Psoas muscle (tissue), 8 donors: Measurements from ENCODE around the gene GPC6. TPM values are rescaled to one million over a fixed set of nuclear protein-coding genes. Genes with fewer than 3 reads are reported as not detected.

Source experiments
- ATAC-seq, 4 donors: fragments of 200-7000 bp; cut with Tn5 transposase; one replicate each; pipeline ENCODE4 v1.9.1; 2020; ENCODE audit warnings: moderate library complexity in 3 of 4, mild to moderate bottlenecking in 2 of 4
- DNase-seq, 2 donors: peaks; one replicate each; pipeline ENCODE4 v3.0.0-alpha.2; 2020
- H3K27ac ChIP-seq: fragments of 200-600 bp; one replicate; pipeline ENCODE4 v1.8.0; 2022
- H3K27me3 ChIP-seq, 3 donors: fragments of 200-600 bp in 1 of 3; one replicate each; pipeline versions ENCODE4 v1.6.1 to v1.8.0; 2013 to 2022; ENCODE audit warnings: low read length in 2 of 3, mild to moderate bottlenecking in 2 of 3, moderate library complexity in 1 of 3; ENCODE audit not compliant: insufficient read depth in 3 of 3
- H3K36me3 ChIP-seq, 2 donors: fragments of 200-600 bp in 1 of 2; one replicate each; pipeline versions ENCODE4 v1.6.1 to v1.8.0; 2013 to 2022; ENCODE audit warnings: low read depth in 1 of 2, mild to moderate bottlenecking in 1 of 2, moderate library complexity in 1 of 2; ENCODE audit not compliant: insufficient read depth in 1 of 2
- H3K4me1 ChIP-seq: fragments of 200-600 bp; one replicate; pipeline ENCODE4 v1.8.0; 2022
- H3K4me3 ChIP-seq: fragments of 200-600 bp; one replicate; pipeline ENCODE4 v1.8.0; 2022; ENCODE audit warnings: mild to moderate bottlenecking
- H3K9me3 ChIP-seq: fragments of 200-600 bp; one replicate; pipeline ENCODE4 v1.8.0; 2022
- CTCF ChIP-seq: fragments of 200-600 bp; IDR thresholded peaks from one replicate; pipeline ENCODE4 v1.8.0; 2022; ENCODE audit warnings: antibody characterized with exemption
- WGBS, 3 donors: extraction: QIAGEN DNeasy Blood & Tissue Kit; methylation state at CpG; one replicate each; pipeline versions ENCODE4 v1.1.6 to v1.1.7; 2013; 5-methylcytosine and 5-hydroxymethylcytosine counted together
- intact Hi-C, 2 donors: fragments of 100-400 bp; cut with DNase I; formaldehyde crosslinking; loops; one replicate each; pipeline versions ENCODE4 v1.11.0 to v1.14.2; 2022
- polyA plus RNA-seq, 3 donors: library from polyadenylated mRNA; stranded (reverse); fragments of 200-250 nt; gene quantifications; one replicate each; pipeline ENCODE4 v1.2.3, GENCODE V29; 2013
- total RNA-seq, 4 donors: library from RNA; stranded (reverse); fragmentation: NEBNext Ultra II Directional in 2 of 4; extraction: Animal tissue kit (Norgen Biotek cat#: 25700) in 2 of 4; gene quantifications; one replicate each; pipeline versions ENCODE4 v1.2.1 to v1.2.4, GENCODE V29; 2021 to 2023
- donor health status: healthy with polysubstance abuse.
- donor health status: DM: no; HTN: no; CAD: no; lungs with moderate emphysema.
- donor health status: Bipolar disorder and iron deficiency.
- donor health status: healthy.
- donor health status: DM: yes; HTN: yes; CAD: no.
- donor health status: DM: no; HTN: no; CAD: no.
- donor health status: DM: no; HTN: no; CAD: no.
- donor health status: DM: yes; HTN: yes; CAD: no.

The GPC6 gene
- total and polyA plus RNA-seq, 7 donors, result 0.07 to 3.7 (median 0.57) TPM

- Histone ChIP-seq H3K4me3 (no peak overlapping the region), H3K4me1 (no peaks in the 10 kb centered on the region), H3K9me3 (no peaks in the 10 kb centered on the region), H3K27me3 (no peaks in the 10 kb centered on the region), H3K27ac (no peak overlapping the region), H3K36me3 (no peaks in the 10 kb centered on the region)
- intact Hi-C loops, result no loop called here
- WGBS, 3 donors, result 40 to 59% (median 49%) methylated on average over 1 of the region's 1 CpG
- no peak for ATAC-seq
- no peak for DNase-seq
- no peak for TF ChIP-seq CTCF
Measured at GRCh38 chr13:93771782-93772181, 545.2 kb downstream of the GPC6 start.

GRCh38 chr13:93774506-93774905 is 547.9 kb downstream of the GPC6 start:
- intact Hi-C loops, result no loop called here
- ATAC-seq, result no peak
- Histone ChIP-seq H3K4me1 (no peaks in the 10 kb centered on the region), H3K27ac (no peak overlapping the region), H3K36me3 (no peaks in the 10 kb centered on the region), H3K27me3 (no peaks in the 10 kb centered on the region), H3K9me3 (no peaks in the 10 kb centered on the region), H3K4me3 (no peak overlapping the region)
- no peak for DNase-seq
- no peak for TF ChIP-seq CTCF
- WGBS, 3 donors, result 91 to 96% (median 94%) methylated on average over 2 of the region's 2 CpGs

- WGBS, 3 donors, result 87 to 92% (median 91%) methylated on average over 4 of the region's 4 CpGs
- no peaks in the 10 kb centered on the region for H3K27me3 ChIP-seq
- no peak for TF ChIP-seq CTCF
- DNase-seq (no peak), ATAC-seq (no peak)
- H3K4me3 ChIP-seq, result no peak overlapping the region
- intact Hi-C loops, result no loop called here
- H3K9me3 ChIP-seq, result no peaks in the 10 kb centered on the region
- no peaks in the 10 kb centered on the region for H3K4me1 ChIP-seq
- no peak overlapping the region for H3K27ac ChIP-seq
- no peaks in the 10 kb centered on the region for H3K36me3 ChIP-seq
Measured at GRCh38 chr13:93775027-93775426, 548.4 kb downstream of the GPC6 start.

GRCh38 chr13:93775507-93776108 is 549.0 kb downstream of the GPC6 start:
- Histone ChIP-seq H3K27me3 (no peaks in the 10 kb centered on the region), H3K36me3 (no peaks in the 10 kb centered on the region), H3K27ac (no peak overlapping the region), H3K4me3 (no peak overlapping the region), H3K4me1 (no peaks in the 10 kb centered on the region), H3K9me3 (no peaks in the 10 kb centered on the region)
- 32 to 52% (median 37%) methylated on average over 8 of the region's 8 CpGs for WGBS, 3 donors
- no peak for TF ChIP-seq CTCF
- intact Hi-C loops, result no loop called here
- DNase-seq (no peak), ATAC-seq (no peak)

- H3K27me3 ChIP-seq, result no peaks in the 10 kb centered on the region
- no peaks in the 10 kb centered on the region for H3K9me3 ChIP-seq
- H3K27ac ChIP-seq, result no peak overlapping the region
- no peak overlapping the region for H3K4me3 ChIP-seq
- no peaks in the 10 kb centered on the region for H3K4me1 ChIP-seq
- DNase-seq (no peak), ATAC-seq (no peak)
- intact Hi-C loops, result no loop called here
- WGBS, 3 donors, result 79 to 81% (median 79%) methylated on average over 5 of the region's 5 CpGs
- TF ChIP-seq CTCF, result no peak
- H3K36me3 ChIP-seq, result no peaks in the 10 kb centered on the region
Measured at GRCh38 chr13:93776936-93777335, 550.3 kb downstream of the GPC6 start.
